ENCODE data around the gene MALSU1.
A peak's percentile ranks its signal among the peaks of the same experiment; 100 is the strongest.
"Not testable (repeated sequence)": the region's sequence is repeated elsewhere in the genome, so short reads cannot be mapped to it uniquely, and the experiment has no call there.

Gene MALSU1

DNA sequence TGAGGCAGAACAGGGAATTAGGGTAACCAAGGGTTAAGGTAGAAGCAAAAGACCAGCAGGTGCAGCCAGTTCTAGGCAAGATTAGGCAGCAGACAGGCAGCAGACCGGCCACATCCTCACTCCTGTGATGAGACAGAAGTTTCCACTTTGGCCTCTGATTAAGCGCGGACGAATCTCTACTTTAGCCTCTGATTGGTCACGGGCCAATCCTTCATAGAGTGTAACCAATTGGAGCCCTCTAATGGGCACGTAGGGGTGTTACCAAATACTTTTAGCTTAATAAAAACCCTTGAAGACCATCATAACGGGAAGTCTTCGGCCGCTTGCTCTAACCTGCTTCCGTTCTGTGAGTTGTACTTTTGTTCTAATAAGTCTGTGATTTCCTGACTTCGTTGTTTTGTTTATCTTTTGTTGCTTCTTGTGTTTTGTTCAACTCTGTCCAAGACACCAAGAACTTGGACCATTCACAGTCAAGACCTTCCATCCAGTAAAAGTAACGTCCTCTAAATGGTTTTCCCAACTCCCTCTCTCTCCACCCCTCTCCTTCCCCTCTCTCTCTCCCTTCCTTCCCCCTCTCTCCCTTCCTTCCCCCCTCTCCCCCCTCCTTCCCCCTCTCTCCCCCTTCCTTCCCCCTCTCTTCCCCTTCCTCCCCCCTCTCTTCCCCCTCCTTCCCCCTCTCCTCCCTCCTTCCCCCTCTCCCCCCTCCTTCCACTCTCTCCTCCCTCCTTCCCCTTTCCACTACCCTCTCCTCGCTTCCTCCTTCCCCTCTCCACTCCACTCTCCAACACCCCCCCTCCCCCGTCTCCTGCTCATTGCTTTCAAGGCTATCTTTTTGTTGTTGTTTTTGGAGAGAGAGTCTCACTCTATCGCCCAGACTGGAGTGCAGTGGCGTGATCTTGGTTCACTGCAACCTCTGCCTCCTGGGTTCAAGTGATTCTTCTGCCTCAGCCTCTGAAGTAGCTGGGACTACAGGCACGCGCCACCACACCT is 13.2 kb upstream of the MALSU1 start:
- DNase-seq (ENCODE audit: low read depth) = no peak

DNA sequence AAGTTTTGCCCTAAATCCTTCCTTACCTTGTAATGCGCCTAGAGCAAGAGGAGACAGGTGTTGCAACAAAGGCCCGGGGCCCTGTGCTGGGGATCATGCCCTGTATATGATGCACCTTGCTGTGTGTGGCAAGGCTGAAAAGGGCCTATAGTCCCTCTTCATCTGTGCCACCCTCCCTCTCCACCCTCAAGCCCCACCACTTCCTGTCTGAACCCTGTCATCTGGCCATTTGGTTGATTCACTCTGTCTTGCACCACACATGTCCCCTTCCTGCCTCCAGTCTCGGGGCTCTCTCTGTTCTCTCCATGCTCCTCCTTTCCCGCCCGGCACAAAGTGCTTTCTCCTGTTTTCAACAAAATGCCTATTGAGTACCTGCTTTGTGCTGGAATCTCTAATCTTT is 11.5 kb upstream of the MALSU1 start:
- peak; percentile 9 for DNase-seq (ENCODE audit: low read depth)

DNA sequence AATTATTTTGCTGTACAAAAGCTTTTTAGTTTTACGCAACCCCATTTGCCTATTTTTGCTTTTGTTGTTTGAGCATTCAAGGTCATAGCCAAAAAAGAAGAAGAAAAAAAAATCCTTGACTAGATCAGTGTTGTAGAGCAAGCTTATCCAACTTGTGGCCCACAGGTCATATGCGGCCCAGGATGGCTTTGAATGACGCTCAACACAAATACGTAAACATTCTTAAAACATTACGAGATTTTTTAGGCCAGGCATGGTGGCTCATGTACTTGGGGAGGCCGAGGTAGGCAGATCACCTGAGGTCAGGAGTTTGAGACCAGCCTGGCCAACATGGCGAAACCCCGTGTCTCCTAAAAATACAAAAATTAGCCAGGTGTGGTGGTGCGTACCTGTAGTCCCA is 8.1 kb upstream of the MALSU1 start:
- no peak for DNase-seq (ENCODE audit: low read depth)

DNA sequence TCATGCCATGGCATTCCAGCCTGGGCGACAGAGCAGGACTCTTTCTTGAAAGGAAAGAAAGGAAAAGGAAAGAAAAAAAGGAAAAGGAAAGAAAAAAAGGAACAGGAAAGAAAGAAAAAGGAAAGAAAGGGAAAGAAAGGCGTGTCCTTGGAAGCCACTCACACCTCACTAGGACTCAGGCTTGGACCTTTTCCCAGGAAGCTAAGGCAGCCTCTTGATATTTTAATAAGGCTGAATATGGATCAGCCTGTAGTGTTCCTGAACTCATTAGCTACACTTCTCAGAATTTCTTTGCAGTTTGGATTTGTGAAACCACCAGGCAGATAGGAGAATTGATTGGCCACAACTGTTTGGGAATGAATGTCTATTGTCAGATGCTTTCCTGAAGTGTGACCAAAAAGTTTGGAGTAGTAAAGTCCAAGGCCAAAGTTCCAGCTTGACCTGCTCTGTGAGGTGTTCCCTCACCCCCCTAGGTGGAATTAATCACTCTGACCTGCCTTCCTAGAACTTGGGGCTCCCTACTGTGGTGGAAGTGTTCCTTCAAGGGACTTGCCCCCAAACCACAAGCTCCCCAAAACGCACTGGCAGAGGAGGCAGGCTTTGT is 7.1 kb upstream of the MALSU1 start:
- no peak for DNase-seq (ENCODE audit: low read depth)

DNA sequence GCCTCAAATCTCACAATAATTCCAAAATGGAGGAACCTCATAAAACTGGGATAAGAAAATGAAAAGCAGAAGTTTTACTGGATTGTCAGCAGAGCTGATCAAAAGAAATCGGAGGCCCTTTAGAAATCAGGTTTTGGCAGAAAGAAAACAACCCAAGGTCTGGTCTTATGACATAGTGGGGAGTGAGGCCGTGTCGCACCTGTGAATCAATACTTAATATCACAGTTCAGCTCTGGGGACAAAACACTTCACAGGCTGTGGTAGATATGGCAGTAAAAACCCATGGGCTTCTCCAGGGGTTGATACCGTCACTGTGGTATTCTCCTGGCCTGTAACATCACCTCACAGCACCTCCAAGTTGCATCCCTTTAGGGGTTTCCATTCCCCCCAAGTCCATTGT is 6.5 kb upstream of the MALSU1 start:
- no peak for DNase-seq (ENCODE audit: low read depth)

DNA sequence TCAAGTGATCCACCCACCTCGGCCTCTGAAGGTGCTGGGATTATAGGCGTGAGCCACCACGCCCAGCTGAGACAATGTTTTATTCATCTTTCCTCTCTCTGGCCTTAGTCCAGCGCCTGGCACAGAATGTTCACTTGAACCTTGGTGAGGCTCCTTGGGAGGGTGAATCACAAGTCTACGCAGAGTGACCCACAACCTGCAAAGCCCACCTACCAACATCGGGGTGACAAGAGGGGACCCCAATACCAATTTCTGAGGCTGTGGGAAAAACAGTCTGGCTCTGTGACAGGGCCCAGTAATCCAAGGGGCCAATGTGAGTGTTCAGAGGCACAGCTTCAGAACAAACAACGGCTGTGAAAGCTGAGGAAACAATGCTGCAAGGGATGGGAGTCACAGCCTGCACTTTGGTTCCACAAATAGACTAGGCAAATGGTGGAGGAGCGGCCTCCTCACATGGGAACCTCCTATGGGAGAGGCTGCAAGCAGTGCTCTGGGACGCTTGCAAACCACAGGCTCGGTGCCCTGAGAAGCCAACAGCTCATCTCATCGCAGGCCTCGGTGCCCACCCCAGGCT is 5.6 kb upstream of the MALSU1 start:
- DNase-seq (ENCODE audit: low read depth) = no peak

DNA sequence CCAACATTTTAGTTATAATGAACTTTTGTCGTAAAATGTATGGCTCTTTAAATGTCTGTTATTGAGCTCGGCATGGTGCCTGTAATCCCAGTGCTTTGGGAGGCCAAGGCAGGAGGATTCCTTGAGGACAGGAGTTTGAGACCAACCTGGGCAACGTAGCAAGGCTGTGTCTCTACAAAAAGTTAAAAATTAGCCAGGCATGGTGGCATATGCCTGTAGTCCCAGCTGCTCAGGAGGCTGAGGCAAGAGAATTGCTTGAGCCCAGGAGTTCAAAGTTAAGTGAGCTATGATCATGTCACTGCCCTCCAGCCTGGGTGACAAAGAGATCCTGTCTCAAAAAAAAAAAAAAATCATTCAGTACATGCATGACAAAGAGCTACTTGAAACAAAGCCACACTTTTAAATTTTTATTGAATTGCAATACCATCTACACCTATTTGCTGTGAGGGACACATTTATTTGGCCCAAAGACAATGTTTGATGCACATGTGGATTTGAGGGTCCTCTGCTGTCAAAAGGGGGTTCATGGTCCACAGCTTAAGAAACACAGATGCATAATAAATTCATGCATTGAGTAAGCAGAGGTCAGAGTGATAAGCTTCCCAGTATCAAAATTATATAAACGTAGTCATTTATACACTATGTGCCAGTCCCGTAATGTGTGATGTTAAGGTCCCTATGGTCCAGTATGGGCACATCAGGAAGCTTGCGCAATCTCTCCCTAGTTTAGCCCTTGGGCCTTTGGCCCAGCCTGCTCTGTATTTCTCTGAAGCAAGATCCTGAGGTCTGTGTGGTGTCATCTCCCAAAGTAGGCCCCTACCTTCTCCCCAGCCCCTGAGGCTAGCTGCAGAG is 4.4 kb upstream of the MALSU1 start:
- no peak for DNase-seq (ENCODE audit: low read depth)

DNA sequence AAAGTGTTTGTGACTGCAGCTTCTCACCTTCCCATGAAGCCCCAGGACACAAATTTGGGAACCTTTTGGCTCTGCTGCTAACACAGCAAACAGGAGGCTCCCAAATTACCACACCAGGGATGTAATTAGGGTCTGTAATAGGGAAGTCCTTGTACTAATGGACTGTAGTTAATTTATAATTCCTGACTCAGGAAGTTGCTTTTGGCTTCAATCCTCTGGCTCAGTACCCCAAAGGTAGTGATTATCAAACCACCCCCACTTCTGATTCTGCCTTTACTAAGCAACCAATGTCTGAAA is 3.8 kb upstream of the MALSU1 start:
- no peak for DNase-seq (ENCODE audit: low read depth)

DNA sequence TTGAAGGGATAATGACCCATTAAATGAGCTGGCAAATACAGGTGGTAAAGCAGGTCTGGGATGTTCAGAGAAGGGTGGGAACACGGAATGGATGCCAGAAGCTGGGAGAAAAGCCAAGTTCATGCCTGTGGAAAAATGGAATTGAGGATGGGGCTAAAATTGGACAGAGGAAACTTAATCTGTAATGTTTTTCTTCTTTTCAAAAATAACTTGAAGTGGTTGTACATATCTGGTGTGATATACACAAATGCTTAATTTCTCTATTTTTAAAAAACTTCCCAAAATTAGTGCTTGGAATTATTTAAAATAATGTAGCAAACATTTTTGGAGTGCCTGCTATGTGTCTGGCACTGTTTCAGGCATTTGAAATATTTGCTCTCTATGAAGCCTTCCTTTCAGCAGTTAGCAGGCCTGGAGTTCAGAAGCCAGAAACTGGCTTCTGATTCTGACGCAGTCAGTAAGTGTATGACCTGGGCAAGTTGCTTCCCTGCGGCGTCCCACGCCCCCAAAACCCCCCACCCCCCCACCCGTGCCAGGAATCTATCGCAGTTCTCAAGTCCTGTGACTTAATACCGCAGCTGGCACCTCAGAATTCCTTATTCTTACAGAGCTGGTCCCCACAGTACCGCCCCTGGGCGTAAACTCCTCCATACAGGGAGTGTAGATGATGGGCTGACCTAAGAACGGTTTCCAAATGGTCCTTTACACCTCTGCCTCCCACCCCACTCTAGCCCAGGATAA is 828 bp upstream of the MALSU1 start:
- DNase-seq (ENCODE audit: low read depth) = peak; percentile 82

DNA sequence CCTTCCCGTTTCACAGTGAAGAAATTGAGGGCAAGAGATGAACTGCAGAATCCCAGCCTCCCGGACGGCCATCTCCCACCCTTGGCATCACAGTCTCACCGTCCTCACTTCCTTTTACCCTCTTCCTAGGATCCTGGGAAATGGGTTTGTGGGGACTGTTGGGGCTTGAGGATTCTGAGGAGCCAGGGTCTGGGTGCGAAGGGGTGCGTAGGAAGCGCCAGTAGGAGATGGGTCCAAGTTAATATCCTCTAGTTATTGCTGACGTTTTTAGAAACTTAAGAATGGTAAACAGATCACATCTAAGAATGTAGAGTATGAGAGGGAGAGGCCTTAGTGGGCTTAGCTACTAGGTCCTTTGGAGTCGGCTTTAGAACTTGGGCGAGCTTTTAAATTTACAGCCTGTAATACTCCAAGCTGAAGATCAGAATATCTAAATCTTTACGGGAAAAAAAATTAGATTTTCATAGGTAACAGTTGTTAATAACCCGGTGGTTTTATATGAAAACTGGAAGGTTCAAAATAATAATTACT is 696 bp downstream of the MALSU1 start:
- peak; percentile 39 for DNase-seq (ENCODE audit: low read depth)

DNA sequence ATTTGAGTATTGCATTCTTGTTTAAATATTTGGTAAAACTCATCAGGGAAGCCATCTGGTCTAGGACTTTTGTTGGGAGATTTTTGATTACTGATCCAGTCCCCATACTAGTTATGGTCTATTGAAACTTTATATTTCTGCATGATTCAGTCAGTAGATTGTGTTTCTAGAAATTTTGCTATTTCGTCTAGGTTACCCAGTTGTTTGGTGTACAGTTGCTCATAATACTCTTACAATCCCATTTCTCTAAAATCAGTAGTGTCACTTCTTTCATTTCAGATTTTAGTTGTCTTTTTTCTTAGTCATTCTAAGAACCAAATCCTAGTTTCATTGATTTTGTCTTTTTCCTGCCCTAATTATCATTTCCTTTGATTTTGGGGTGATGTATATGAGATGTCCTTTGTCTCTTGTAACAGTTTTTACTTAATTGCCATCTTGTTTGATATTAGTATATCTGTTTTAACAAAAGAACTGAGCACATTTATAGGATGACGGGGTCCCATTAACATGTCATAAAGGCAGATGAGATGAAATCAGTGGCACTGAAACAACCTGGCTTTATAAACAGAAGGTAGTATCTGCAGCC is 7.9 kb downstream of the MALSU1 start:
- DNase-seq (ENCODE audit: low read depth) = no peak

DNA sequence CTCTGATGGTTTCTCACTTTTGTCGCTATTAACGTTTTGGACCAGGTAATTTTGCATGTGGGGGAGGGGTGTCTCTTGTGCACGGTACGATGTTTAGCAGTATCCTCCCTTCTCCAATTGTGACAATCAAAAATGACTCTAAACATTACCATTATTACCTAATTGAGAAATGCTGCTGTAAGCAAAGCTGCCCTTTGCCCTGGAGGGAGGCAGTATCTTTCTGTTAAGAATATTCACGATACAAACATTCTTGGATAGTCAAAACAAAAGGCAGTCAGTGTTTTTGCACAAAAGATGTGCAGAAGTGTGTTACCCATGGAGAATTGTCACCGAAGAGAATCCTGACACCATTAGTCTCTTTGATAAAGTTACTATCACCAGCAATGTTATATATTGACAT is 9.6 kb downstream of the MALSU1 start:
- no peak for DNase-seq (ENCODE audit: low read depth)

DNA sequence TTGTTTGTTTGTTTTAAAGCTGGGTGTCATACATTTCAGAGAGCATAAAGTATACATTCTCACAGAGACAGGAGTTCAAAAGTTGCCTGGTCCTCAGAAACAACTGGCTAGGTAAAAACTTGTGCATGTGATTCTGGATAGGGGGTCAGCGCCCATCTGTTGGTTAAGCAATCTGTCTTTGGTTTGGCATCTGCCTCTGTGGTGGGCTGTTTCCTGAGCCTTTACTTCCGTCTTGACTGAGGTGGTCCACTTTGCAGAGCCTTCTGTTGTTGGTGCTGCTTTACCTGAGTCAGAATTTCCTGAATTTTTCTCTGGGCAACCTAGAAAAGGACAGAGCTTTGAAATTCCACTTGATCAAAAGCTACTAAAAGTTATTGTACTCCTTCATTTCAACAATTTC is 13.0 kb downstream of the MALSU1 start:
- DNase-seq (ENCODE audit: low read depth) = not testable (repeated sequence)

DNA sequence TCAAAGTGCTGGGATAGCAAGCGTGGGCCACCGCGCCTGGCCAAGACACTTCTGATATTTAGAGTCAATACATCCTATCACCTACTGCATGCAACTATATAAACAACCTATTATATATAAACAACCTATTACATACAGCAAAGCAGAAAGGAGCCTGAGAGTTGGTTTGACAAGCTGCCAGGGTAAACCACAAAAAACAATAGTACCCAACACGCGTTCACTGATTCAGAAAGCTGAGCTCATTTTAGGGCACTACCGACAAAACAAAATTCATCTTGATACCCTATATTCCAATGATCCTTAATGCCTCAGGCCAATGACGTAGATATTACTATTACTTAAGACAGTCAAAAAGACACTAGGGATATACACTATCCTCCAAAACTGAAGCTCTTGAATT is 16.2 kb downstream of the MALSU1 start:
- DNase-seq (ENCODE audit: low read depth) = no peak

DNA sequence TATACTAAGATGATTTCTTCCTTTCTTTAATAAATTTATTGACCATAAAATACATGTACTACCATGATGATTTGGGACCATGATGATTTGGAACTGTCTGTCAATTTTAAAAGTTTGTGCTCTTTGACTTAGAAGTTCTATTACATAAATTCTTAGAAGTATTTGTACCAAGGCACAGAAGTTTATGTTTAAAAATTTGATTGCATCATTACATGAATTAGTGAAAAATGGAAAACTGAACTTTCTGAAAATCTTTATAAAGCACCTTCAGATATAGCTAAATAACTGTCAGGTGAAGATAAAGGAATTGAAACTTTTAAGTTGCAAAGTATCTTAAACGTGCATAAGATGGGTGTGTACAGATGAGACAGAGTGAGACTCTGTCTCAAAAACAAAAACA is 32.0 kb downstream of the MALSU1 start:
- no peak for DNase-seq (ENCODE audit: low read depth)

DNA sequence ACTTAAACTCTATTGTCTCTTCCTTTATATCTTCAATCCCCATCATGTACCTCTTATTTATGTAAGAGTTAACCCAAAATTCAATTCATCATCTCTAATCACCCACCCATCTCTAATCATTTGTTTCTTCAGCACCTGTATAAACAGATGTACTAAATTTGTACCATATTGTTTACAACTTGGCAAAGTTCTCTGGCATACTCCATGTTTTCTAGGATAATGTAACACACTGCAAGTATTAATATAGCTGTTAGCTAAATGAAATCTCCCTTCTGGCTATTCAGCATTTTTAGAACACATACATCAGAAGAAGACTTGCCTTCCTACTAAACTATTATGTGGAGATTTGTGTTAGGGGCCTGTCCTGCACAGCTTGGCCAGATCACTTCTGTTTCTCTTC is 33.1 kb downstream of the MALSU1 start:
- no peak for DNase-seq (ENCODE audit: low read depth)

DNA sequence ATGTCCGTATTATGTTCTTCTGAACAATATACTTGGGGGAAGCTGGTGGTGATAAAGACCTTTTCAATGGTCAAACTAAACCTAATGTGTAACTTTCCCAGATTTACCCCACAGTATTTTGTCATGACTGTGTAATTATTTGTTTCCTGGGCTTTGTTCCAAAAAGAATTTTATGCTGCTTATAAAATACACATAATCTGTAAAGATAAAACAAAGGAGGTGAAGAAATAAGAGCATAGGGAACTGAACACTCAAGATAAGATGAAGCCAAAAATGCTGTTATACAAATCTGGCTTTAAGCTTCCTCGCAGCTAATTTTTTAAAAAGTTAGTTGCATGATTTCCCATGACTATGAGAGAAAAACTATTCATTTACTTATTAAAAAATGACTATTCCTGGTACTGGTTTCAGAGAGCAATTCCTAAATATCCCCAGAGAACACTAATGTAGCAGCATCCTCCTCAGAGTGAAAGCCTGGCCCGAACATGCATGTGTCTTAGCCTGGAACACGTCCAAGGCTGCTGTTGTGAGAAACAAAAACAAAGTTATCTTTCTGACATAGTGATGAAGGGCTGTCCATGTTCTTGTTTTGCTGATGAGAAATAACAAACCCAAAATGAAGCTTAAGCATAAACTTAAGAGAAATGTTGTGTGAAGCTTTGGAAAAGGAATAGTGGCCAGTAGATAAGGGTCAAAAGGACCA is 33.9 kb downstream of the MALSU1 start:
- peak; percentile 59 for DNase-seq (ENCODE audit: low read depth)

DNA sequence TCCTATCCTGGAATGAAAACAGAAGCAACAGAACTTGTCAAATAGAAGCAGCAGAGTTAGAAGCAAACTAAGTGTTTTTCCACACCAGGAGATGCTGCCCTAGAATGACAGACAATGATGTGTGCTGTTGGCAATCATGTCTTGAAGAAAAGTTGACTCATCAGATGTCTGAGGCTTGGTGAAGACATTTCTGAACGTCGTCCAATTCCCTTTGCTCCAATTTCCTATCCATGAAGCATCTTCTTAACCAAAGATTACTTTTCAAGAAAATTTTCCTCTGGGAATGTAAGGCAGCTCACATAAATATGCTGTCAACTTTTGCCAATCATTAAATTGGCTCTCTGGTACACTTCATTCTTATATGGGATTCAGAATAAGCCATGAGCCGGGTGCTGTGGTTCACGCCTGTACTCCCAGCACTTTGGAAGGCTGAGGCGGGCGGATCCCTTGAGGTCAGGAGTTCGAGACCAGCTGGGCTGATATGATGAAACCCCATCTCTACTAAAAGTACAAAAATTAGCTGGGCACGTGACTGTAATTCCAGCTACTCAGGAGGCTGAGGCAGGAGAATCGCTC is 34.6 kb downstream of the MALSU1 start:
- DNase-seq (ENCODE audit: low read depth) = peak; percentile 99

DNA sequence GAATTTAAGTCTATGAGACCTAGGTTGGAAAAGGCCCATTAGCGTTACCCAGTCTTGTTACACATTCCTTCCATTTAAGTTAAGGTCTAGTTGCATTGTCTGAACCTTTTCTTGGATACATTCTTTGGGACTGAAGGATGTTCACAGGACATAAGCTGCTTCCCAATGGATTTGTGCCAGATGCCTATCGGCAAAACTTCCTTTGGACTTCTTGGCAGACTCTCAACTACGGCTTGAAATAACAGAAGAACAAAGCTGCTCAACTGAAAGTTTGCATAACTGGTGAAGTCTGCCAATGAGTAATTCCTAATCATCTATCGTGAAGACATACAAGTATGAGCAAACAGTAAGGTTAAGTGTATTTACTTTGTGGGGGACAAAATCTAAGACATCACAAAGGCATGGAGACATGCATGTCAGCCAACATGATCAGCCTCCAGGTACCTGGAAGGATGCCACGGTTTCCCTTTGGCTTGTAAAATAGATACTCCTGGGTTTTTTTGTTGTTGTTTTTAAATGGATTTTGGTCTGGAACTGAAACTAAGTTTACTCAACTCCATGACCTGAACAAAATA is 35.4 kb downstream of the MALSU1 start:
- DNase-seq (ENCODE audit: low read depth) = peak; percentile 99

DNA sequence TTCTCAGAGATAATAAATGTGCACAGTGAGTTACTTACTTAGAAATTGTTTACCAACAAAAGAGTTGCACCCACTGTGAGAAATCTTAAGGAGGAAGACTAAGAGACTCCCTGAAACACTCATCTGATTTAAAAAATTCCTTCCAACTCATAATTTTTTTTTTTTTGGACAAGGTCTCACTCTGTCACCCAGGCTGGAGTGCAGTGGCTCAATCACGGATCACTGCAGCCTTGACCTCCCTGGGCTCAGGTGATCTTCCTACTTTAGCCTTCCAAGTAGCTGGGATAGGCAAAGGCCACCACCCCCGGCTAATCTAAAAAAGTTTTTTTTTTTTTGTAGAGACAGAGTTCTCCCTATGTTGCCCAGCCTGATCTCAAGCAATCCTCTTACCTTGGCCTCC is 36.0 kb downstream of the MALSU1 start:
- DNase-seq (ENCODE audit: low read depth) = no peak
